AG09319 (cell line): ENCODE measurements around the gene FGF5.

Experiments used
- DNase-seq: peaks from one replicate; pipeline ENCODE4 v3.0.0-alpha.2; 2010; ENCODE audit warnings: low read depth; ENCODE audit errors: extremely low read depth
- TF ChIP-seq, protein P1 (sequence below): IDR thresholded peaks from 2 replicates; pipeline ENCODE4 v1.5.1; 2011; ENCODE audit warnings: low read depth, mild to moderate bottlenecking, inconsistent platforms, low read length, moderate library complexity

The FGF5 gene

DNA sequence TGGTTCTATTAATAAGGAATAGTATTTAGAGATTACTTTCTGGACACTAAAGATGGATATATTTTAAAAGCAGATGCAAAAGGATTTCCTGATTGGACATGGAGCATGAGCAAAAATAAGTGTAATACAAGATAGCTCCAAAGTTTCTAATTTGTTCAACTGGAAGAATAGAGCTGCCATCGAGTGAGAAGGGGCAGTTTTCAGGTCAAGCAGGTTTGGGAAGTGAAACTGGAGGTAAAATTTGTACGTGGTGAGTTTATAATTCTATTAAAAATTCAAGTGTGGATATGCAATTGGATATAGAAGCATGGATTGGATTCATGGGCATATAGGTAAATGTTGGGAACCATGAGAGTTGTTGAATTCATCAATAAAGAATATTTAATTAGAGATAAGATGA is 37.3 kb upstream of the FGF5 start:
- TF ChIP-seq, protein P1, sequence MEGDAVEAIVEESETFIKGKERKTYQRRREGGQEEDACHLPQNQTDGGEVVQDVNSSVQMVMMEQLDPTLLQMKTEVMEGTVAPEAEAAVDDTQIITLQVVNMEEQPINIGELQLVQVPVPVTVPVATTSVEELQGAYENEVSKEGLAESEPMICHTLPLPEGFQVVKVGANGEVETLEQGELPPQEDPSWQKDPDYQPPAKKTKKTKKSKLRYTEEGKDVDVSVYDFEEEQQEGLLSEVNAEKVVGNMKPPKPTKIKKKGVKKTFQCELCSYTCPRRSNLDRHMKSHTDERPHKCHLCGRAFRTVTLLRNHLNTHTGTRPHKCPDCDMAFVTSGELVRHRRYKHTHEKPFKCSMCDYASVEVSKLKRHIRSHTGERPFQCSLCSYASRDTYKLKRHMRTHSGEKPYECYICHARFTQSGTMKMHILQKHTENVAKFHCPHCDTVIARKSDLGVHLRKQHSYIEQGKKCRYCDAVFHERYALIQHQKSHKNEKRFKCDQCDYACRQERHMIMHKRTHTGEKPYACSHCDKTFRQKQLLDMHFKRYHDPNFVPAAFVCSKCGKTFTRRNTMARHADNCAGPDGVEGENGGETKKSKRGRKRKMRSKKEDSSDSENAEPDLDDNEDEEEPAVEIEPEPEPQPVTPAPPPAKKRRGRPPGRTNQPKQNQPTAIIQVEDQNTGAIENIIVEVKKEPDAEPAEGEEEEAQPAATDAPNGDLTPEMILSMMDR, result no peak

DNA sequence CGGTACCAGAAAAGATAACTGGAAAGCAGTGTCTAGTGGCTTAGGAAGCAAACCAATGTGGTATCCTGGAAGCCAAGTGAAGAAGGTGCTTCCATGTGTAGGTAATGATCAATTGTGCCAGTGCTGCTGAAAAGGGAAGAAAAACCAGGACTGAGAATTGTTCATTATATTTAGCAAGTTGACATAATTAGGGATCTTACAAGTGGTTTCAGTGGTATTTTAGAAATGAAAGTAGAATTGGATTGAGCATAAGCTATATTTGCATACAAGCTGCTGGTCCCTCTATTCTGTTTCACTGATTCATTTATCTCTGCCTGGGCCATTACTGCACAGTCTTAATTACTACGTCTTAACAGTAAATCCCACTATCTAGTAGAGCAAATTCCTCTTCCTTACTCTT is 36.9 kb upstream of the FGF5 start:
- TF ChIP-seq, protein P1, result no peak
- DNase-seq, result no peak

More for the DNA sequence above, 37.3 kb upstream of the FGF5 start:
- no peak for DNase-seq

- TF ChIP-seq, protein P1, result no peak
- DNase-seq, result no peak
Observed at GRCh38 chr4:80231180-80231579, 35.3 kb upstream of the FGF5 start.

- TF ChIP-seq, protein P1, result no peak
- no peak for DNase-seq
Observed at GRCh38 chr4:80232707-80233370, 33.6 kb upstream of the FGF5 start.

- no peak for DNase-seq
- TF ChIP-seq, protein P1, result no peak
Observed at GRCh38 chr4:80233390-80233789, 33.1 kb upstream of the FGF5 start.

GRCh38 chr4:80235451-80235850 is 31.0 kb upstream of the FGF5 start:
- DNase-seq, result no peak
- TF ChIP-seq, protein P1, result no peak

GRCh38 chr4:80237992-80238391 is 28.5 kb upstream of the FGF5 start:
- peak; percentile 78 for DNase-seq
- TF ChIP-seq, protein P1, result no peak
